Type B pancreatic cell (in vitro differentiated cells): Measurements from ENCODE around the gene EEFSEC. TPM values are rescaled to one million over a fixed set of nuclear protein-coding genes. Genes with fewer than 3 reads are reported as not detected.

Experiments used
- DNase-seq: peaks from one replicate; pipeline ENCODE4 v3.0.0; 2021; ENCODE audit warnings: mixed read lengths; ENCODE audit not compliant: unreplicated experiment; ENCODE audit errors: extremely low spot score
- H3K27ac Mint-ChIP-seq: 2 replicates; pipeline ENCODE4 v1.8.0; 2021; ENCODE audit warnings: mild to moderate bottlenecking, mixed read lengths
- H3K27me3 Mint-ChIP-seq: 2 replicates; pipeline ENCODE4 v1.8.0; 2021; ENCODE audit warnings: mixed read lengths
- H3K36me3 Mint-ChIP-seq: 2 replicates; pipeline ENCODE4 v1.8.0; 2021; ENCODE audit warnings: mixed read lengths
- H3K4me1 Mint-ChIP-seq: one replicate; pipeline ENCODE4 v1.8.0; 2021; ENCODE audit warnings: mixed read lengths; ENCODE audit not compliant: unreplicated experiment
- H3K4me3 Mint-ChIP-seq: 2 replicates; pipeline ENCODE4 v1.8.0; 2021; ENCODE audit warnings: mild to moderate bottlenecking, mixed read lengths
- H3K9me3 Mint-ChIP-seq: 2 replicates; pipeline ENCODE4 v1.8.0; 2021; ENCODE audit warnings: mixed read lengths
- total RNA-seq: library from RNA; stranded (reverse); gene quantifications from 2 replicates; pipeline ENCODE4 v1.2.1, GENCODE V29; 2021; ENCODE audit warnings: low replicate concordance
- TF ChIP-seq, protein P1 (sequence below): fragments of 200-600 bp; sonication (generic); conservative IDR thresholded peaks from 2 replicates; pipeline ENCODE4 v1.5.0; 2021; ENCODE audit warnings: antibody characterized with exemption, mild to moderate bottlenecking

The EEFSEC gene
- total RNA-seq, 1 donor from 2014 or later = 16.6 TPM

DNA sequence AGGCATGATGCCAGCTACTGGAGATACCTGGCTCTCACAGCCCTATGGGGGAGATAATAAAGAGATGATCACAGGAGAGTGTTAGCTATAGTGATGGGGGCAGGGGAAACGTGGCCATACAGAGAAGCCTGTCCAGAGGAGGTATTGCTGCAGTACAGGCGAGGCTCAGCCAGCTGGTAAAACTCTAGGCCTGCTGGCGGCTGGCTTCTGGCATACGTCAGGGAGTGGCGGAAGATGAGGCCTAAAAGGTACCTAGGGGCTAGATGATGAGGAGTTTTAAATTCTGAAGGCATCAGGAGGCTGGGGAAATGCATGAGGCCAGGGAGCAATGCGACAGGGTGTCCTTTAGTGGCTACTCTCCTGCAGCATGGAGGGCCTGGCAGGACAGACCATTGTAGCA lies 110.7 kb downstream of the EEFSEC start:
- TF ChIP-seq, protein P1, sequence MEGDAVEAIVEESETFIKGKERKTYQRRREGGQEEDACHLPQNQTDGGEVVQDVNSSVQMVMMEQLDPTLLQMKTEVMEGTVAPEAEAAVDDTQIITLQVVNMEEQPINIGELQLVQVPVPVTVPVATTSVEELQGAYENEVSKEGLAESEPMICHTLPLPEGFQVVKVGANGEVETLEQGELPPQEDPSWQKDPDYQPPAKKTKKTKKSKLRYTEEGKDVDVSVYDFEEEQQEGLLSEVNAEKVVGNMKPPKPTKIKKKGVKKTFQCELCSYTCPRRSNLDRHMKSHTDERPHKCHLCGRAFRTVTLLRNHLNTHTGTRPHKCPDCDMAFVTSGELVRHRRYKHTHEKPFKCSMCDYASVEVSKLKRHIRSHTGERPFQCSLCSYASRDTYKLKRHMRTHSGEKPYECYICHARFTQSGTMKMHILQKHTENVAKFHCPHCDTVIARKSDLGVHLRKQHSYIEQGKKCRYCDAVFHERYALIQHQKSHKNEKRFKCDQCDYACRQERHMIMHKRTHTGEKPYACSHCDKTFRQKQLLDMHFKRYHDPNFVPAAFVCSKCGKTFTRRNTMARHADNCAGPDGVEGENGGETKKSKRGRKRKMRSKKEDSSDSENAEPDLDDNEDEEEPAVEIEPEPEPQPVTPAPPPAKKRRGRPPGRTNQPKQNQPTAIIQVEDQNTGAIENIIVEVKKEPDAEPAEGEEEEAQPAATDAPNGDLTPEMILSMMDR = no peak
- Mint-ChIP-seq H3K27me3 (no peaks in the 10 kb centered on the region), H3K36me3 (peaks cover 31% of the 10 kb centered on the region), H3K9me3 (peaks cover 3% of the 10 kb centered on the region), H3K4me1 (peaks cover 8% of the 10 kb centered on the region), H3K27ac (no peak overlapping the region), H3K4me3 (no peak overlapping the region)
- no peak for DNase-seq

DNA sequence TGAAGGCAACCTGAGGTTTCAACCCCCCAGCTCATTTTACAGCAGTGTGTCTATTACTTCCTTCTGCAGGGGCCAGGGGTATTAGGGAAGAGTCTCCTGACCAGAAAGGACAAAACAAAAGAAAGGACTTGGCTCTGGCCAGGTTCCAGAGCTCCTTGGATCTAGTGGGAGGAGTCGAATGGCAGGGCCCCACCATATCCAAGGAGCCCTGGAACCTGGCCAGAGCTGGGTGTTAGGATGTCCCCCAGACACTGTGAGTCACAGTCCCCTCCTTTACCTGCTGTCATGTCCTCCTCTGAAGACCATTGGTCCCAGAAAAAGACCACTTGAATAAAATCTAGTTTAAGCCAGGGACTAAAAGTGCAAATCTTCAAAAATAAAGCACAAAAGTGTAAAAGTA lies 113.2 kb downstream of the EEFSEC start:
- Mint-ChIP-seq H3K4me1 (peaks cover 23% of the 10 kb centered on the region), H3K9me3 (no peaks in the 10 kb centered on the region), H3K27ac (no peak overlapping the region), H3K36me3 (peaks cover 23% of the 10 kb centered on the region), H3K27me3 (no peaks in the 10 kb centered on the region), H3K4me3 (no peak overlapping the region)
- DNase-seq = no peak
- TF ChIP-seq, protein P1 = no peak

DNA sequence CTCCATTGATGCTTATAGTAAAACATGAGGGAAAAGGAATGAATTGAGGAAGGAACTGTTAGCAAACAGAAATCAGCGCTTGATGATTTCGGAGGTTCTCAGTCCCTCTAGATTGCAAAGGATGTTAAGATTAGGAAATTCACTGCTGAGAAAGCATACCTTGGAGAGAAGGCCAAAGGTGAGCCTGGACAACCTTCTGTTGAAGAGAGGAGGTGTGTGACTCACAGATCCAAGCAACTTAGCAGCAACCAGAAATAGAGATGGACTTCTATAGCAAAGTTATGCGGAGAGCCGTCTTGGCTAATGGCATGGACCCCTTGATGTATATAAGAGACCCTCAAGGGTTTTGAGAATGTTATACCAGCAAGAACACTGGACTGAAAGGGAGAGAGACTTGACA lies 114.3 kb downstream of the EEFSEC start:
- no peak overlapping the region for H3K4me3 Mint-ChIP-seq
- no peak overlapping the region for H3K27ac Mint-ChIP-seq
- no peaks in the 10 kb centered on the region for H3K9me3 Mint-ChIP-seq
- H3K27me3 Mint-ChIP-seq = no peaks in the 10 kb centered on the region
- TF ChIP-seq, protein P1 = no peak
- no peak for DNase-seq
- peaks cover 23% of the 10 kb centered on the region for H3K4me1 Mint-ChIP-seq
- H3K36me3 Mint-ChIP-seq = peaks cover 23% of the 10 kb centered on the region

DNA sequence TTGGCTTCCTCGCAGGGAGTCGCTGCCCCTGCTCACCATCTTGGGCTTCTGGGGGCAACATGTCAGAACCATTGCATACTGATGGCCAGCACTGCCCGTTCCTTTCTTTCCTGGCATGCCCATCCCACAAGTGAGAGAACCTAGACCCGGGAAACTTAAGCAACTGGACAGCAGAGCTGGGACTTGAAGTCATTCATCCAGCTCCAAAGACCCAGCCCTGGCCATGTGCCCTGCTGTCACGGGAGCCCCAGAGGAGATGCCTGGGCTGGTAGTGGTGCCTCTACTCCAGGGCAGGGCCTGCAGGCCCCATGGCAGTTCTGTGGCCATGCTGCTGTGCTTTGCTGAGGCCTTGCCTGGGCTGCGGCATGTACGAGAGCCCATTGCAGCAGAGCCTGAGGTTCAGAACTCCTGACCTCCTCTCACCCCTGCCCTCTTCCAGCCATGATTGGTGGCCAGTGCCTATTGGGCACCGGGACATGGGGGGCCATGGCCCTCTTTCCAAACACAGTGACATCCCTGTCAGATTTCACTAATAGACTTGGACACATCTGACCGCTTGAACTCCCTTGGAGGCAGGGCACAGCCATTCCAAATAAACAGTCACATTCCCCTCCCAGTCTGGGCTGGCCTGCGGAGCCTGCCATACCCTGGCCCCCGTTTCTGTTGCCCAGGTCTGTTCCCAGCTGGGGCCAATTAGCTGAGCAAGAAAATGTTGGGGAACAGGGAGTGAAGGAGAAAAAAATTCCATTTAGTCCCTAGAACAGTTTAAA lies 115.9 kb downstream of the EEFSEC start:
- H3K4me1 Mint-ChIP-seq = peaks cover 20% of the 10 kb centered on the region
- DNase-seq = no peak
- H3K4me3 Mint-ChIP-seq = no peak overlapping the region
- TF ChIP-seq, protein P1 = no peak
- peaks cover 10% of the 10 kb centered on the region for H3K36me3 Mint-ChIP-seq
- H3K27ac Mint-ChIP-seq = no peak overlapping the region
- no peaks in the 10 kb centered on the region for H3K9me3 Mint-ChIP-seq
- H3K27me3 Mint-ChIP-seq = no peaks in the 10 kb centered on the region

DNA sequence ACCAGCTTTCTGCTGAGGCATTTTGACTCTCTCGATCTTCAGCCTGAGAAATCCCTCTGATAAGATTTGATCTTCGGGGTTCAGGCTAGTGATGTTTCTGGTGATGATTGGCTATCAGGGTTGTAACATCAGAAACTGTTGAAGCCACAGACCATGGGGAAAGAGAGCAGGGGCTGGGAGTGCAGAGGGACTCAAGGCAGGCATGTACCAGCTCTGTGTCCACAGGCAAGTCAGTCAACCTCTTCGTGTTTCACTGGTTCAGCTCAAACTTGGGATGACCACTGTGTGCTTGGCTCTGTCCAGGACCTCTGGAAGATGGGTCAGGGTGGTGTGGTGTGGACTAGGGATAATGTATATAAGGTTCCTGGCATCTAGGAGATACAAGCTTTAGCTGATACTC lies 116.5 kb downstream of the EEFSEC start:
- Mint-ChIP-seq H3K4me1 (peaks cover 20% of the 10 kb centered on the region), H3K36me3 (peaks cover 10% of the 10 kb centered on the region), H3K4me3 (no peak overlapping the region), H3K9me3 (no peaks in the 10 kb centered on the region), H3K27me3 (no peaks in the 10 kb centered on the region), H3K27ac (no peak overlapping the region)
- DNase-seq = no peak
- TF ChIP-seq, protein P1 = no peak
